ENCODE data around the gene FGL2. TPM values are rescaled to one million over a fixed set of nuclear protein-coding genes. Genes with fewer than 3 reads are reported as not detected.
"Not testable (repeated sequence)": the region's sequence is repeated elsewhere in the genome, so short reads cannot be mapped to it uniquely, and the experiment has no call there.

Gene FGL2
- polyA plus RNA-seq, 3 donors = 238 to 775 (median 774) TPM

DNA sequence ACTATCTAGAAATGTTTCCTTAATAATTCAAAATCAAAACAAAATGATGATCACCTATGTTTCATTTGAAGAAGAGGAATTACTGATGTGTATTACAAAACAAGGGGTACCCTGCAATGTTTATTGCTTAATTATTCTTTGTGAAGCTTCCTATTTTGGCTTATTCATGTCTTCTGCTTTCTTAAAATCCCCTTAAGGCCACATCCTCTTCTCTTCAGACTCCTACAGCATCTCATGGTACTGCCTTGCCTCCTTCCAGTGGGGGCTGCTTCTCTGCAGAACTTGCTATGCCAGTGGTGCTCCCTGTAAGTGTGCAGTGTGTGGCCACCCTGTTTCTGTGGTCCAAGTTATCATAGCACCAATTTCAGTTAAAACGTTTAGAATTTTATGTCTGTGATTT is 42.2 kb downstream of the FGL2 start:
- DNase-seq = peak; percentile 70 to 90 (median 83)
- no peak overlapping the region for H3K9ac ChIP-seq (ENCODE audit: insufficient read depth, low read length, poor library complexity, severe bottlenecking)
- H2AFZ ChIP-seq (ENCODE audit: insufficient read depth, low read depth, low read length, poor library complexity, severe bottlenecking) = no peak overlapping the region
- Mint-ChIP-seq H3K36me3 (peaks cover 0 to 1% of the 10 kb centered on the region in 2 donors), H3K9me3 (peaks cover 0 to 1% (median 0%) of the 10 kb centered on the region in 7 donors), H3K27ac (peak overlapping the region; percentile 89 to 95 (median 91)), H3K27me3 (ENCODE audit: low read depth in 3 of 3) (peaks cover 0 to 3% (median 2%) of the 10 kb centered on the region in 3 donors), H3K4me1 (peaks cover 29% of the 10 kb centered on the region), H3K4me3 (peak overlapping the region in 1 of 2 donors; percentile 67)
- no peaks in the 10 kb centered on the region for H3K79me2 ChIP-seq (ENCODE audit: insufficient read depth, low read length)
- H3K27ac ChIP-seq (ENCODE audit: low read depth in 1 of 2, low read length in 2 of 2) = peak overlapping the region; percentile 15 to 74
- H4K20me1 ChIP-seq (ENCODE audit: insufficient read depth, low read length) = no peaks in the 10 kb centered on the region
- no peak for TF ChIP-seq CTCF (IDR thresholded peaks at IDR 0.05)
- peak overlapping the region in 1 of 3 experiments; percentile 43 for H3K4me3 ChIP-seq (replicated peaks in 1 of 3; ENCODE audit: low read depth in 2 of 3, low read length in 3 of 3)
- intact Hi-C loops (cut with micrococcal nuclease) = no loop called here
- H3K27me3 ChIP-seq (ENCODE audit: control insufficient read depth in 2 of 2, insufficient read depth in 2 of 2, low read length in 2 of 2) = no peaks in the 10 kb centered on the region
- no peaks in the 10 kb centered on the region for H3K9me3 ChIP-seq (replicated peaks in 1 of 2; ENCODE audit: control insufficient read depth in 1 of 2, insufficient read depth in 1 of 2, low read length in 2 of 2)
- H3K36me3 ChIP-seq (replicated peaks in 1 of 2; ENCODE audit: control insufficient read depth in 1 of 2, insufficient read depth in 2 of 2, low read length in 2 of 2) = no peaks in the 10 kb centered on the region
- no peak overlapping the region for H3K4me2 ChIP-seq (replicated peaks; ENCODE audit: extremely low read depth, low read length, poor library complexity, severe bottlenecking)
- no CpG with 5 or more reads among the region's 1 CpG for WGBS (ENCODE audit: insufficient coverage)
- peaks cover 30 to 36% of the 10 kb centered on the region in 2 donors for H3K4me1 ChIP-seq (ENCODE audit: control insufficient read depth in 1 of 2, insufficient read depth in 2 of 2, low read length in 2 of 2)

DNA sequence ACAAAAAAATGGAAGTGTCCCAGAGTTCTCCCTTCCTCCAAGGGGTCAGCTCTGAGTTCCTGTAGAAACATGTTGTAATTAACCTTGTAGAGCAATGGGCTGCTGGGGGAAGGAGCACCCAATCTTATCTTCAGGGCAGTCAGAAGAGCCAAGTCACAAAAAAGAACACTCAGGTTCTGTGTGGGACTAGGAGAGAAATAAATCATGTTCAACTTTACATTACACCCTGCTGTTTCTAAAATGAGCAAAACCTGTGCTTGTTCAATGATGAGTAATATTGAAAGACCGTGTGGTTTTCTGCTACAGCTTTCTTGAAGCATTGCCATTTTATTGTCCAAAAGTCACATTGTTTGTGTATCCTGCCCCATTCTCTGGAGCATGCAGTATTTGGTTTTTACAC is 42.6 kb downstream of the FGL2 start:
- H3K4me2 ChIP-seq (replicated peaks; ENCODE audit: extremely low read depth, low read length, poor library complexity, severe bottlenecking); H4K20me1 ChIP-seq (ENCODE audit: insufficient read depth, low read length); H3K9ac ChIP-seq (ENCODE audit: insufficient read depth, low read length, poor library complexity, severe bottlenecking); H3K9me3 ChIP-seq (replicated peaks in 1 of 2; ENCODE audit: control insufficient read depth in 1 of 2, insufficient read depth in 1 of 2, low read length in 2 of 2); H3K36me3 ChIP-seq (replicated peaks in 1 of 2; ENCODE audit: control insufficient read depth in 1 of 2, insufficient read depth in 2 of 2, low read length in 2 of 2); H3K79me2 ChIP-seq (ENCODE audit: insufficient read depth, low read length); DNase-seq; intact Hi-C loops (cut with micrococcal nuclease); H3K27me3 ChIP-seq (ENCODE audit: control insufficient read depth in 2 of 2, insufficient read depth in 2 of 2, low read length in 2 of 2); H3K36me3 Mint-ChIP-seq; H2AFZ ChIP-seq (ENCODE audit: insufficient read depth, low read depth, low read length, poor library complexity, severe bottlenecking); H3K9me3 Mint-ChIP-seq; H3K27me3 Mint-ChIP-seq (ENCODE audit: low read depth in 3 of 3): not testable (repeated sequence)
- Histone ChIP-seq H3K27ac (ENCODE audit: low read depth in 1 of 2, low read length in 2 of 2) (peak overlapping the region in 1 of 2 donors; percentile 74), H3K4me3 (replicated peaks in 1 of 3; ENCODE audit: low read depth in 2 of 3, low read length in 3 of 3) (peak overlapping the region in 1 of 3 experiments; percentile 43), H3K4me1 (ENCODE audit: control insufficient read depth in 1 of 2, insufficient read depth in 2 of 2, low read length in 2 of 2) (peaks cover 33 to 40% of the 10 kb centered on the region in 2 donors)
- WGBS (ENCODE audit: insufficient coverage) = no CpG with 5 or more reads among the region's 1 CpG
- Mint-ChIP-seq H3K4me3 (peak overlapping the region in 1 of 2 donors; percentile 67), H3K27ac (peak overlapping the region; percentile 86 to 95 (median 94)), H3K4me1 (peaks cover 33% of the 10 kb centered on the region)

DNA sequence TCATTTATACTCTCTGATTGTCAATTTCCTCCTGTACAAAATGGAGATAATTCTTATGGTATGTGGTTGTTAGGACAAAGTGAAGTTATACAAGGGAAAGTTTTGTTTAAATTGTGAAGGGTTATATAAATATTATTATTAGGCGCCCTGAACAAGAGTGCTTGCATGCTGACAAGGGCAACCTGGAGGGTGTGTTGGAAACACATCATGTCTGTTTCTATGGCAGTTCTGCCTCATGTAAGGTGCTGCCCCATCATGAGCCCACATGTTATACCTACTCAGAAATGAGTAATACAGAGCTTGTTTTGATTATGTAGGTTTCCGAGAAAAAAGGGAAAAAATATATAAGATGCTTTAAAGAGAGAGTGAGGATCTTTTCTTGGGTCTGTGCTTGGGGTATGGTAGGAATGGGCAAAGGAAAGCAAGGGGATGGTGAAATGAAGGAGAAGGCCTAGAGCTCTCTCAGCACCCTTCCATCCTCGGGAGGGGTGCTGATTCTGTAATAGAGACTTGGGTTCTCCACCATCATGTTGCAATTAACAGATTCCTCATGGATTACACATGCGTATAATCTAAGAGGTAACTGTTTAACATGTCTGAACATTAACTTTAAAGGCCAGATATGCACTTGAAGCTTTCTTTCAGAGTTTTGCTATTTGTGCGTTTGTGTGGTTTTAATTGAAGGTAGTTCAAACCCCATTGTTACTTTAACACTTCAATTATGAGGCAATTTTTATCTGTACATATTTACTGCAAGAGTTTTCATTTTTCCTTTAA is 43.8 kb downstream of the FGL2 start:
- intact Hi-C loops (cut with micrococcal nuclease); H3K4me3 ChIP-seq (replicated peaks in 1 of 3; ENCODE audit: low read depth in 2 of 3, low read length in 3 of 3); H2AFZ ChIP-seq (ENCODE audit: insufficient read depth, low read depth, low read length, poor library complexity, severe bottlenecking); H3K9me3 ChIP-seq (replicated peaks in 1 of 2; ENCODE audit: control insufficient read depth in 1 of 2, insufficient read depth in 1 of 2, low read length in 2 of 2); H3K9ac ChIP-seq (ENCODE audit: insufficient read depth, low read length, poor library complexity, severe bottlenecking); H3K27me3 ChIP-seq (ENCODE audit: control insufficient read depth in 2 of 2, insufficient read depth in 2 of 2, low read length in 2 of 2); H3K27me3 Mint-ChIP-seq (ENCODE audit: low read depth in 3 of 3); DNase-seq; H4K20me1 ChIP-seq (ENCODE audit: insufficient read depth, low read length); H3K36me3 Mint-ChIP-seq; H3K36me3 ChIP-seq (replicated peaks in 1 of 2; ENCODE audit: control insufficient read depth in 1 of 2, insufficient read depth in 2 of 2, low read length in 2 of 2); H3K9me3 Mint-ChIP-seq; H3K4me2 ChIP-seq (replicated peaks; ENCODE audit: extremely low read depth, low read length, poor library complexity, severe bottlenecking); H3K4me3 Mint-ChIP-seq; H3K79me2 ChIP-seq (ENCODE audit: insufficient read depth, low read length): not testable (repeated sequence)
- H3K27ac ChIP-seq (ENCODE audit: low read depth in 1 of 2, low read length in 2 of 2) = peak overlapping the region in 1 of 2 donors; percentile 73
- H3K4me1 ChIP-seq (ENCODE audit: control insufficient read depth in 1 of 2, insufficient read depth in 2 of 2, low read length in 2 of 2) = peaks cover 39 to 50% of the 10 kb centered on the region in 2 donors
- WGBS (ENCODE audit: insufficient coverage) = no CpG with 5 or more reads among the region's 5 CpGs
- H3K27ac Mint-ChIP-seq = peak overlapping the region; percentile 73 to 89 (median 83)
- peaks cover 41% of the 10 kb centered on the region for H3K4me1 Mint-ChIP-seq

Data from CD14-positive monocyte (primary cell).